Stomach (tissue), 4 donors: Measurements from ENCODE around the gene CKMT2.

Experiments
- EP300 ChIP-seq: sonication (generic); formaldehyde crosslinking; IDR thresholded peaks from one replicate; pipeline ENCODE4 v1.6.1; 2017; ENCODE audit warnings: antibody characterized with exemption
- POLR2A ChIP-seq, 4 donors: fragments of 450-650 bp; IDR thresholded peaks; one replicate each; pipeline ENCODE4 v1.6.1; 2016; ENCODE audit warnings: antibody characterized with exemption in 4 of 4, control low read depth in 2 of 4, mild to moderate bottlenecking in 1 of 4, moderate library complexity in 1 of 4

DNA sequence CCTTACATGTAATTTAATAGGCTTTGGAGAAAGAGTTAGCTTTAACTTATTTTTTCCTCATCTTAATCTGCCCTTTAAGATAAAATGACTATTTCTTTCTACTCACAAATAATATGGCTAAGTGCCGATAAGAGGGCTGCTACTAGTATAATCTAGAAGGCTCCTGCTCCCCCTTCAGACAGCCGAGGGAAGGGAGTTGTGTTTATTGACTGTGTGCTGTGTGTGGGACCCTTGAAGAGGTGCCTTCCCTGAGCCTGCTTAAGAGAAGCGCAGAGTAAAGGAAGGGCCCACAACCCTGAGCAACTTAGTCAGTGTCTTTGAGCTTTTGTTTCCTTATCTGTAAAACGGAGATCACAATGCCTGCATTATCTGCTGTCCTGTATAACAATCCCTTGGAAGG is 28.1 kb upstream of the CKMT2 start:
- TF ChIP-seq POLR2A (IDR thresholded peaks at IDR 0.05) (no peak), EP300 (no peak)
